ENCODE measurements around the gene CTRB1.

Gene CTRB1

GRCh38 chr16:75251280-75252048, 32.7 kb downstream of the CTRB1 start, which contains the start of gene BCAR1:
TSS of gene BCAR1 (minus strand) at chr16:75251624. CDS start at chr16:75251482, 142 bp downstream.
- TF ChIP-seq CTCF (IDR thresholded peaks at IDR 0.05), result no peak

- no peak for TF ChIP-seq CTCF (IDR thresholded peaks at IDR 0.05)
Observed at GRCh38 chr16:75252049-75252864, 33.5 kb downstream of the CTRB1 start.

- TF ChIP-seq CTCF (IDR thresholded peaks at IDR 0.05), result no peak
Observed at GRCh38 chr16:75252946-75253911, 34.4 kb downstream of the CTRB1 start.

- TF ChIP-seq CTCF (IDR thresholded peaks at IDR 0.05), result no peak
Observed at GRCh38 chr16:75254359-75254837, 35.6 kb downstream of the CTRB1 start.

GRCh38 chr16:75256059-75256571, 37.3 kb downstream of the CTRB1 start:
- TF ChIP-seq CTCF (IDR thresholded peaks at IDR 0.05), result no peak

GRCh38 chr16:75256696-75257343, 38.0 kb downstream of the CTRB1 start:
- TF ChIP-seq CTCF (IDR thresholded peaks at IDR 0.05), result no peak

Measured in LNCAP (cell line).